ENCODE measurements around the gene BICRAL.

DNA sequence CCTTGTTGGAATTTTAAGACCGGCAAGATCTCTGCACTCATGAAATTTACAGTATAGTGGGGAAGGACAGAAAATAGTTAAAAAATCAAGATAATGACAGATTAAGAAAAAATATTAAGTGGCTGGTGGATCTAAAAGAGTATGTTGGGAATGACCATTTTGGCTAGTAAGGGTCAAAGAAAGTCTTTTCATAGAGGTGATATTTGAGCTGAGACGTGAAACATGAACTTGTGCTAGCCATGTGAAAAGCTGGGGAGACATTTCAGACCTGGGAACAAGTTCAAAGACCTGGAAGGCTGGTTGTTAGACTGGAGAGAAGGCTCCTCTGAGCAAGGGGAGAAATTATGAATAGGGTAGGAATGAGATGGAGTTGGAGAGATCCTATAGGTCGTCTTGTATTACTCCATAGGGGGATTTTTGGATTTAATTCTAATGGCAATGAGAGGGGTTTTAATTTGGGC lies 4.7 kb downstream of the BICRAL start:
- TF ChIP-seq, protein P1, sequence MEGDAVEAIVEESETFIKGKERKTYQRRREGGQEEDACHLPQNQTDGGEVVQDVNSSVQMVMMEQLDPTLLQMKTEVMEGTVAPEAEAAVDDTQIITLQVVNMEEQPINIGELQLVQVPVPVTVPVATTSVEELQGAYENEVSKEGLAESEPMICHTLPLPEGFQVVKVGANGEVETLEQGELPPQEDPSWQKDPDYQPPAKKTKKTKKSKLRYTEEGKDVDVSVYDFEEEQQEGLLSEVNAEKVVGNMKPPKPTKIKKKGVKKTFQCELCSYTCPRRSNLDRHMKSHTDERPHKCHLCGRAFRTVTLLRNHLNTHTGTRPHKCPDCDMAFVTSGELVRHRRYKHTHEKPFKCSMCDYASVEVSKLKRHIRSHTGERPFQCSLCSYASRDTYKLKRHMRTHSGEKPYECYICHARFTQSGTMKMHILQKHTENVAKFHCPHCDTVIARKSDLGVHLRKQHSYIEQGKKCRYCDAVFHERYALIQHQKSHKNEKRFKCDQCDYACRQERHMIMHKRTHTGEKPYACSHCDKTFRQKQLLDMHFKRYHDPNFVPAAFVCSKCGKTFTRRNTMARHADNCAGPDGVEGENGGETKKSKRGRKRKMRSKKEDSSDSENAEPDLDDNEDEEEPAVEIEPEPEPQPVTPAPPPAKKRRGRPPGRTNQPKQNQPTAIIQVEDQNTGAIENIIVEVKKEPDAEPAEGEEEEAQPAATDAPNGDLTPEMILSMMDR (IDR thresholded peaks at IDR 0.05), result no peak
- no peak for TF ChIP-seq POLR2AphosphoS5 (IDR thresholded peaks at IDR 0.05; ENCODE audit: insufficient read depth in 1 of 2, low read depth in 1 of 2)

Data from vagina (tissue), 2 donors.